ENCODE data around the gene RIPOR3.

The RIPOR3 gene

GRCh38 chr20:50580016-50580747, 111.2 kb downstream of the RIPOR3 start:
- Histone ChIP-seq H3K9me3 (ENCODE audit: control insufficient read depth, insufficient read depth, low read length) (no peaks in the 10 kb centered on the region), H3K4me1 (ENCODE audit: control insufficient read depth, insufficient read depth, low read length) (no peaks in the 10 kb centered on the region; the same call in 1 of the 2 replicates), H3K27ac (ENCODE audit: low read length) (no peak overlapping the region), H3K27me3 (ENCODE audit: control insufficient read depth, insufficient read depth, low read length) (no peaks in the 10 kb centered on the region), H3K36me3 (ENCODE audit: control insufficient read depth, insufficient read depth, low read length) (peaks cover 22% of the 10 kb centered on the region), H3K4me3 (ENCODE audit: low read length) (no peak overlapping the region)
- no CpG with 5 or more reads among the region's 17 CpGs for WGBS (ENCODE audit: insufficient coverage, insufficient read length)
- no peak for DNase-seq (ENCODE audit: low read depth, low spot score)

DNA sequence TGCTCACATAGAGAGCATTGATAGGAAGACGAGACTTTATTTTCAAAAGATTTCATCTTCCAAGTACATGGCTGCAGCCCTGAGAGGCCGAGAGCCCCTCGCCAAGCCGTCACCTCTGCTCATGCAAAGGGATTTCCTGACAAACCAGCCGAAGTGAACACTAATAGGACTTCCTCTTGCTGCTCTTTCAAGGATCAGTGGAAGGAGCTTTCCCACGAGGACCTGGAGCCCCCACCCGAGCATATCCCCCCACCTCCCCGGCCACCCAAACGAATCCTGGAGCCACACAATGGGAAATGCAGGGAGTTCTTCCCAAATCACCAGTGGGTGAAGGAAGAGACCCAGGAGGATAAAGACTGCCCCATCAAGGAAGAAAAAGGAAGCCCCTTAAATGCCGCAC, 111.8 kb downstream of the RIPOR3 start:
- peaks cover 24% of the 10 kb centered on the region for H3K36me3 ChIP-seq (ENCODE audit: control insufficient read depth, insufficient read depth, low read length)
- H3K27ac ChIP-seq (ENCODE audit: low read length) = no peak overlapping the region
- no peaks in the 10 kb centered on the region; the same call in 1 of the 2 replicates for H3K4me1 ChIP-seq (ENCODE audit: control insufficient read depth, insufficient read depth, low read length)
- no peak overlapping the region for H3K4me3 ChIP-seq (ENCODE audit: low read length)
- H3K27me3 ChIP-seq (ENCODE audit: control insufficient read depth, insufficient read depth, low read length) = no peaks in the 10 kb centered on the region
- no CpG with 5 or more reads among the region's 10 CpGs for WGBS (ENCODE audit: insufficient coverage, insufficient read length)
- DNase-seq (ENCODE audit: low read depth, low spot score) = no peak
- H3K9me3 ChIP-seq (ENCODE audit: control insufficient read depth, insufficient read depth, low read length) = no peaks in the 10 kb centered on the region

- no peak overlapping the region for H3K4me3 ChIP-seq (ENCODE audit: low read length)
- DNase-seq (ENCODE audit: low read depth, low spot score) = no peak
- peaks cover 24% of the 10 kb centered on the region for H3K36me3 ChIP-seq (ENCODE audit: control insufficient read depth, insufficient read depth, low read length)
- H3K4me1 ChIP-seq (ENCODE audit: control insufficient read depth, insufficient read depth, low read length) = no peaks in the 10 kb centered on the region; the same call in 1 of the 2 replicates
- no peaks in the 10 kb centered on the region for H3K27me3 ChIP-seq (ENCODE audit: control insufficient read depth, insufficient read depth, low read length)
- no peak overlapping the region for H3K27ac ChIP-seq (ENCODE audit: low read length)
- WGBS (ENCODE audit: insufficient coverage, insufficient read length) = no CpG with 5 or more reads among the region's 5 CpGs
- H3K9me3 ChIP-seq (ENCODE audit: control insufficient read depth, insufficient read depth, low read length) = no peaks in the 10 kb centered on the region
Measured at GRCh38 chr20:50578778-50579165, 112.6 kb downstream of the RIPOR3 start.

GRCh38 chr20:50578061-50578777, 113.1 kb downstream of the RIPOR3 start:
- no CpG with 5 or more reads among the region's 14 CpGs for WGBS (ENCODE audit: insufficient coverage, insufficient read length)
- DNase-seq (ENCODE audit: low read depth, low spot score) = no peak
- H3K36me3 ChIP-seq (ENCODE audit: control insufficient read depth, insufficient read depth, low read length) = peaks cover 24% of the 10 kb centered on the region
- H3K27ac ChIP-seq (ENCODE audit: low read length) = no peak overlapping the region
- no peak overlapping the region for H3K4me3 ChIP-seq (ENCODE audit: low read length)
- no peaks in the 10 kb centered on the region; the same call in 1 of the 2 replicates for H3K4me1 ChIP-seq (ENCODE audit: control insufficient read depth, insufficient read depth, low read length)
- H3K9me3 ChIP-seq (ENCODE audit: control insufficient read depth, insufficient read depth, low read length) = no peaks in the 10 kb centered on the region
- H3K27me3 ChIP-seq (ENCODE audit: control insufficient read depth, insufficient read depth, low read length) = no peaks in the 10 kb centered on the region

GRCh38 chr20:50577175-50578018, 113.9 kb downstream of the RIPOR3 start:
- no peaks in the 10 kb centered on the region; the same call in 1 of the 2 replicates for H3K4me1 ChIP-seq (ENCODE audit: control insufficient read depth, insufficient read depth, low read length)
- H3K27me3 ChIP-seq (ENCODE audit: control insufficient read depth, insufficient read depth, low read length) = no peaks in the 10 kb centered on the region
- no CpG with 5 or more reads among the region's 17 CpGs for WGBS (ENCODE audit: insufficient coverage, insufficient read length)
- H3K9me3 ChIP-seq (ENCODE audit: control insufficient read depth, insufficient read depth, low read length) = no peaks in the 10 kb centered on the region
- DNase-seq (ENCODE audit: low read depth, low spot score) = no peak
- peaks cover 20% of the 10 kb centered on the region for H3K36me3 ChIP-seq (ENCODE audit: control insufficient read depth, insufficient read depth, low read length)
- no peak overlapping the region for H3K4me3 ChIP-seq (ENCODE audit: low read length)
- no peak overlapping the region for H3K27ac ChIP-seq (ENCODE audit: low read length)

DNA sequence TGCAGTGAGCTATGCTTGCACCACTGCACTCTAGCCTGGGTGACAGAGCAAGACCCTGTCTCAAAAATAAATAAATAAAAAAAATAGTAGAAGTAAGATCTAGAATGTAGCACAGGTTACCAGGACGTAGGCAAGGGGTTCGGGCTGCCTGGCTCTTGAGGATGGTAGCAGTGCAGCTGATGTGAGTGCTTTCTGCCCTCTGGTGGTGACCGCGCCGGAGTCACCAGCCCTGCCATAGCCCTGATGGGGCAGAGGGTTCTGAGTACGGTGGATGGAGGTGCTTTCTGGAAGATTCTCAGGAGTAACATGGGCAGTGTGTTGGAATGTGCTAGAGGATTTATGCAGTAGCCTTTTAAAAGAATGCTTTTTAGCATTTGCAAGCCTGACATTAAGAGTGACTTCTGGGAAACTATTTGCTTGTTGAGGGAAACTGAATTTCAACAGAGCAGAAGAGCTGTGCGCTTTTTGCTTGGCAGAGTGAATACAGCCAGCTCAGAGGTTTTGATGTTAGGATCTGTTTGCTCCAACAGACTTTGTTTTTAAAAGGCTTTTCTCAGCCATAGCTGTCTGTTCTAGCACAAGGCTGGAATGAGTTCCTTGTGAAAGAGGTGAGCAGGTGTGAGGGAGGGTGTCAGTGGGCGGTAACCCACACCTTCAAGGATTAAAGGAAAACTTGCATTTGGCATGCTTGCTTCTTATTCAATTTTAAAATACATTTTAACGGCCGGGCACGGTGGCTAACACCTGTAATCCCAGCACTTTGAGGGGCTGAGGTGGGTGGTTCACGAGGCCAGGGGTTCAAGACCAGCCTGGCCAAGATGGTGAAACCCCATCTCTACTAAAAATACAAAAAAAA, 115.2 kb downstream of the RIPOR3 start:
- no peak for DNase-seq (ENCODE audit: low read depth, low spot score)
- no peak overlapping the region for H3K4me3 ChIP-seq (ENCODE audit: low read length)
- no peak overlapping the region for H3K27ac ChIP-seq (ENCODE audit: low read length)
- H3K4me1 ChIP-seq (ENCODE audit: control insufficient read depth, insufficient read depth, low read length) = no peaks in the 10 kb centered on the region
- no CpG with 5 or more reads among the region's 12 CpGs for WGBS (ENCODE audit: insufficient coverage, insufficient read length)
- no peaks in the 10 kb centered on the region for H3K27me3 ChIP-seq (ENCODE audit: control insufficient read depth, insufficient read depth, low read length)
- peaks cover 16% of the 10 kb centered on the region; the same call in 1 of the 2 replicates for H3K36me3 ChIP-seq (ENCODE audit: control insufficient read depth, insufficient read depth, low read length)
- H3K9me3 ChIP-seq (ENCODE audit: control insufficient read depth, insufficient read depth, low read length) = no peaks in the 10 kb centered on the region

GRCh38 chr20:50574586-50574985, 116.8 kb downstream of the RIPOR3 start:
- Histone ChIP-seq H3K4me1 (ENCODE audit: control insufficient read depth, insufficient read depth, low read length) (no peaks in the 10 kb centered on the region), H3K36me3 (ENCODE audit: control insufficient read depth, insufficient read depth, low read length) (0 out of 2 replicates have a peak, but pooled peaks cover 14% of the 10 kb centered on the region), H3K27ac (ENCODE audit: low read length) (no peak overlapping the region), H3K4me3 (ENCODE audit: low read length) (no peak overlapping the region), H3K9me3 (ENCODE audit: control insufficient read depth, insufficient read depth, low read length) (no peaks in the 10 kb centered on the region), H3K27me3 (ENCODE audit: control insufficient read depth, insufficient read depth, low read length) (no peaks in the 10 kb centered on the region)
- DNase-seq (ENCODE audit: low read depth, low spot score) = no peak
- WGBS (ENCODE audit: insufficient coverage, insufficient read length) = no CpG with 5 or more reads among the region's 5 CpGs

DNA sequence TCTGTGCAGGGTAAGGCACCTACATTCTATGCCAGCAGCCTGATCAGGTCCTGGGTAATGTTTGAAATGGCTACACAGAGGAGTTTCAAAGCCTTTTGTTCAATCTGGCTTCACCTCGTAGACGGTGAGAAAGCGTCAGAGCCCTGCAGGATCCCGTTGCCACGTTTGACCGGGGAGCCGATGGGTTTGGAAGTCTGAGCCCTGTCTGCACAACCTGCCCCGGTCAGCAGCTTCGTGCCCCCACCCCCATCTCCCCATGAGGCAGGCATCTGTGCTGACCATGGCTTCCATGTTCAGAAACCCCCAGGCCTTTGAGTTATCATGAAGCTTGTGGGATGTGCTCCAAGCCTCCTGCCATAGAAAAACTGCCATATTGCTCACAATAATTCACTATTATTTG, 117.2 kb downstream of the RIPOR3 start:
- Histone ChIP-seq H3K9me3 (ENCODE audit: control insufficient read depth, insufficient read depth, low read length) (no peaks in the 10 kb centered on the region), H3K27ac (ENCODE audit: low read length) (no peak overlapping the region), H3K4me1 (ENCODE audit: control insufficient read depth, insufficient read depth, low read length) (no peaks in the 10 kb centered on the region), H3K36me3 (ENCODE audit: control insufficient read depth, insufficient read depth, low read length) (0 out of 2 replicates have a peak, but pooled peaks cover 14% of the 10 kb centered on the region), H3K27me3 (ENCODE audit: control insufficient read depth, insufficient read depth, low read length) (no peaks in the 10 kb centered on the region), H3K4me3 (ENCODE audit: low read length) (no peak overlapping the region)
- no CpG with 5 or more reads among the region's 9 CpGs for WGBS (ENCODE audit: insufficient coverage, insufficient read length)
- DNase-seq (ENCODE audit: low read depth, low spot score) = no peak

- DNase-seq (ENCODE audit: low read depth, low spot score) = no peak
- Histone ChIP-seq H3K4me1 (ENCODE audit: control insufficient read depth, insufficient read depth, low read length) (no peaks in the 10 kb centered on the region), H3K9me3 (ENCODE audit: control insufficient read depth, insufficient read depth, low read length) (no peaks in the 10 kb centered on the region), H3K27me3 (ENCODE audit: control insufficient read depth, insufficient read depth, low read length) (no peaks in the 10 kb centered on the region), H3K4me3 (ENCODE audit: low read length) (no peak overlapping the region), H3K27ac (ENCODE audit: low read length) (no peak overlapping the region), H3K36me3 (ENCODE audit: control insufficient read depth, insufficient read depth, low read length) (0 out of 2 replicates have a peak, but pooled peaks cover 8% of the 10 kb centered on the region)
- no CpG with 5 or more reads among the region's 6 CpGs for WGBS (ENCODE audit: insufficient coverage, insufficient read length)
Measured at GRCh38 chr20:50572938-50573777, 118.2 kb downstream of the RIPOR3 start.

Measured in iPS DF 6.9 (cell line).